Fibroblast of the aortic adventitia (primary cell): ENCODE measurements around the gene BBS1. TPM values are rescaled to one million over a fixed set of nuclear protein-coding genes. Genes with fewer than 3 reads are reported as not detected.

Experiments used
- DNase-seq: peaks from one replicate; pipeline ENCODE4 v3.0.0-alpha.2; 2010; ENCODE audit warnings: low read depth
- H3K4me3 ChIP-seq: 2 replicates; pipeline ENCODE4 v1.5.1; 2011; ENCODE audit warnings: low read depth, mild to moderate bottlenecking, control low read depth, low read length, moderate library complexity
- CTCF ChIP-seq: IDR thresholded peaks from 2 replicates; pipeline ENCODE4 v1.5.1; 2011; ENCODE audit warnings: mild to moderate bottlenecking, low read length, control low read depth, inconsistent platforms; ENCODE audit not compliant: insufficient read depth
- total RNA-seq: library from RNA; depleted of rRNA; stranded (reverse); fragments of >200 nt; gene quantifications from 2 replicates; pipeline ENCODE4 v1.2.3, GENCODE V29; 2012; ENCODE audit warnings: low replicate concordance

BBS1 gene
- total RNA-seq, 1 donor, result 41.7 TPM

- no peak overlapping the region for H3K4me3 ChIP-seq
- DNase-seq, result no peak
- no peak for TF ChIP-seq CTCF
Measured at GRCh38 chr11:66563832-66564231, 53.4 kb downstream of the BBS1 start.

DNA sequence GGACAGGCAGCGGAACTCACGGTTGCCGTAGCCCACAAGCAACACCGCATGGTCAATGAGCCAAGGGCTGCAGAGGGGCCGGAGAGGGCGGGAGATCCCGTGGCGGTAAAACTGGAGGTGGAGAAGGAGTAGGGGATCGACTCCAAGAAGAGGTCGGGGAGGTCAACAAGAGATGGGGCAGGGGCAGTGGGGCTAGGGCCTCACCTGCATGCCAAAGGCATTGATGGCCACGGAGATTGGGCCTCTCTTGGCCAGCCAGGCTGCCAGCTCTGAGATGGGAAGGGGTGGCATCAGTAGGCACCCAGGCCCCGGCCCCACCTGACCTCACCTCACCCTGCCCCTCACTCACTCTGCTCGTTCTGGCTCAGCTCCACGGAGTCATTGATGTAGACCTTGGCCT is 54.1 kb downstream of the BBS1 start:
- no peak for TF ChIP-seq CTCF
- no peak for DNase-seq
- H3K4me3 ChIP-seq, result no peak overlapping the region

GRCh38 chr11:66564984-66565383 is 54.5 kb downstream of the BBS1 start:
- no peak overlapping the region for H3K4me3 ChIP-seq
- no peak for TF ChIP-seq CTCF
- no peak for DNase-seq

DNA sequence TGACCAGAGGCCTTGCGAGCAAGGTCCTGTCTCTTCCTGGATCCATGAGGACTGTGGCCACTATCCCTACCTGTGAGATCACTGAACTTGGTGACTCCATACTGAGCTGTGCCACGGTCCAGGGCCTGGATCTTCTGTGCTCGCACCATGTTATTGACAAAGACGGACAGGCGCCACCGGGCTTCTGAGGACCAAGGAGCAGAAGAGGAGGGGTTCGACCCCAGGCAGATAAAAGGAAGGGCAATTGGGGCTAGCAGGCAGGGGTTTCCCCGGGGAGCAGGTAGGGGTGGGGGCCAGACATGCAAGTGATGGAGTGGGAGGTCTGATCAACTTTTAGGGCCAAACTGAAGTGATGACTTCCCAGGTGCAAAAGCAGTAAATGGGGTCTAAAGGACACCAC is 55.8 kb downstream of the BBS1 start:
- no peak overlapping the region for H3K4me3 ChIP-seq
- no peak for DNase-seq
- TF ChIP-seq CTCF, result no peak

- TF ChIP-seq CTCF, result no peak
- peak overlapping the region; percentile 63 for H3K4me3 ChIP-seq
- no peak for DNase-seq
Measured at GRCh38 chr11:66567787-66568123, 57.3 kb downstream of the BBS1 start.

DNA sequence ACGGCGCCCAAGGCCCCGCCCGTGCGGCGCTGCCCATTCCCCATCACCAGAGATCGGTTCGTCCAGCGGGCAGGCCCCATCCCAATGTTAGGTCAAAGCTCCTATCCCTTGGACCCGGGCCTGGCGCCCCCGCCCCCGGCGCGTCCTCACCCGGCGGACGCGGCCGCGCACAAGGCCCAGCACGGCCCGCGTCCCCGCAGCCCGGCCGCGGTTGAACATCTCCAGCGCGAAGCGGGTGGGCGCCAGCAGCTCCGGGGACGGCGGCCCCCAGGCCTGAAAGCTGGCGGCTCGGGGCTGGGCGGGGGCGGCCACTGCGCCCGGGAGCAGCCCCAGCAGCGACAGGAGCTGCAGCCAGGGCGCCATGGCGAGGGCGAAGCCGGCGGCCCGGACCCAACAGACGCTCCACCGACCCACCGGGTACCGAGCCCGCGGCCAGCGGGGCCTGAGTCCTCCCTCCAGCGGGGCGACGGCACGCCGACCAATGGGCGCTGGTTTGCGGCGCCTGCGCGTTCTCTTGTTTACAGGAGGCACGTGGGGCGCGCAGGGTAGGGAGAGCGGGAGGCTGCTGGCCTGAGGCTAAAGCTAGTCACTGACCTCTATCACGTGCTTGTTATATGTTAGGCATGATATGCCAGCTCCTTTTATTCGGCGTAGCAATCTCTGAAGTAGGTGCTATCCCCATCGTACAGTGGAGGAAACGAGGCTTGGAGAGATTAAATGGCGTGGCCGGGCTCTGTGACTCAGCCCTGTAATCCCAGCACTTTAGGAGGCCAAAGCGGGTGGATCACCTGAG is 57.9 kb downstream of the BBS1 start, which contains the start of gene CTSF:
Gene CTSF, minus strand, starts transcription at position 483 of the 793 bp plus-strand sequence. Its CDS starts 120 bp downstream, at position 363.
- H3K4me3 ChIP-seq, result peak within 1 kb of the TSS; percentile 63
- peak; percentile 70 for DNase-seq
- no peak for TF ChIP-seq CTCF

- TF ChIP-seq CTCF, result no peak
- no peak for DNase-seq
- no peak overlapping the region for H3K4me3 ChIP-seq
Measured at GRCh38 chr11:66569076-66569475, 58.6 kb downstream of the BBS1 start.
